Retinal pigment epithelial cell (primary cell): ENCODE measurements around the gene KDM8.
"Not testable (repeated sequence)": the region's sequence is repeated elsewhere in the genome, so short reads cannot be mapped to it uniquely, and the experiment has no call there.

Source experiments
- DNase-seq: peaks from one replicate; pipeline ENCODE4 v3.0.0-alpha.2; 2010; ENCODE audit warnings: low read depth
- H3K4me3 ChIP-seq: 2 replicates; pipeline ENCODE4 v1.5.1; 2011; ENCODE audit warnings: mild to moderate bottlenecking, low read length, control low read depth, moderate library complexity
- CTCF ChIP-seq: conservative IDR thresholded peaks from 2 replicates; pipeline ENCODE4 v1.5.1; 2011; ENCODE audit warnings: low read depth, low read length, control low read depth, inconsistent platforms

KDM8 gene

GRCh38 chr16:27243725-27244362, 40.5 kb downstream of the KDM8 start:
- no peak for TF ChIP-seq CTCF
- no peak overlapping the region for H3K4me3 ChIP-seq
- no peak for DNase-seq

- H3K4me3 ChIP-seq = no peak overlapping the region
- no peak for TF ChIP-seq CTCF
- DNase-seq = no peak
Measured at GRCh38 chr16:27244363-27244755, 41.0 kb downstream of the KDM8 start.

- no peak for TF ChIP-seq CTCF
- no peak overlapping the region for H3K4me3 ChIP-seq
- peak; percentile 88 for DNase-seq
Measured at GRCh38 chr16:27245276-27246172, 42.2 kb downstream of the KDM8 start.

- no peak for DNase-seq
Measured at GRCh38 chr16:27246439-27246838, 43.1 kb downstream of the KDM8 start.

GRCh38 chr16:27247076-27247475, 43.8 kb downstream of the KDM8 start:
- H3K4me3 ChIP-seq, DNase-seq: not testable (repeated sequence)

More at GRCh38 chr16:27246439-27246838, 43.1 kb downstream of the KDM8 start:
- no peak overlapping the region for H3K4me3 ChIP-seq
- no peak for TF ChIP-seq CTCF

- H3K4me3 ChIP-seq = no peak overlapping the region
- TF ChIP-seq CTCF = no peak
- no peak for DNase-seq
Measured at GRCh38 chr16:27248036-27248435, 44.7 kb downstream of the KDM8 start.

- not testable (repeated sequence) for DNase-seq, H3K4me3 ChIP-seq
Measured at GRCh38 chr16:27248886-27249285, 45.6 kb downstream of the KDM8 start.
